Small intestine (tissue), 7 donors: Measurements from ENCODE around the gene AOPEP. TPM values are rescaled to one million over a fixed set of nuclear protein-coding genes. Genes with fewer than 3 reads are reported as not detected.
A peak's percentile ranks its signal among the peaks of the same experiment; 100 is the strongest.

Experiments used
- DNase-seq, 2 donors: peaks; one replicate each; pipeline versions ENCODE4 v3.0.0 to v3.0.0-alpha.2; 2013
- FAIRE-seq: peaks from 2 replicates; lab custom pipeline; 2012; peaks lifted over from hg19 to GRCh38; lab: Jason Lieb, UNC
- H3K27ac ChIP-seq, 3 donors: one replicate each; pipeline ENCODE4 v1.5.1; 2013; ENCODE audit warnings: low read length in 2 of 3, mild to moderate bottlenecking in 2 of 3, control low read depth in 1 of 3, inconsistent platforms in 1 of 3, low read depth in 1 of 3, moderate library complexity in 1 of 3
- H3K27me3 ChIP-seq, 3 donors: one replicate each; pipeline ENCODE4 v1.6.1; 2013; ENCODE audit warnings: low read length in 3 of 3, inconsistent platforms in 1 of 3; ENCODE audit not compliant: control insufficient read depth in 3 of 3, insufficient read depth in 3 of 3
- H3K36me3 ChIP-seq, 3 donors: one replicate each; pipeline ENCODE4 v1.6.1; 2013; ENCODE audit warnings: low read length in 3 of 3, inconsistent platforms in 1 of 3, low read depth in 1 of 3, mild to moderate bottlenecking in 1 of 3, moderate library complexity in 1 of 3; ENCODE audit not compliant: control insufficient read depth in 3 of 3, insufficient read depth in 2 of 3
- H3K4me1 ChIP-seq, 3 donors: one replicate each; pipeline ENCODE4 v1.6.1; 2013; ENCODE audit warnings: low read length in 2 of 3, inconsistent platforms in 1 of 3, low read depth in 1 of 3, mild to moderate bottlenecking in 1 of 3, moderate library complexity in 1 of 3; ENCODE audit not compliant: control insufficient read depth in 3 of 3, insufficient read depth in 2 of 3
- H3K4me3 ChIP-seq, 3 donors: one replicate each; pipeline ENCODE4 v1.5.1; 2013; ENCODE audit warnings: low read length in 3 of 3, control low read depth in 1 of 3, inconsistent platforms in 1 of 3, low read depth in 1 of 3, mild to moderate bottlenecking in 1 of 3, moderate library complexity in 1 of 3
- H3K9me3 ChIP-seq, 2 donors: one replicate each; pipeline ENCODE4 v1.6.1; 2013; ENCODE audit warnings: low read depth in 1 of 2, low read length in 1 of 2; ENCODE audit not compliant: control insufficient read depth in 2 of 2, insufficient read depth in 1 of 2
- WGBS, 3 donors: extraction: QIAGEN DNeasy Blood & Tissue Kit; methylation state at CpG; one replicate each; pipeline ENCODE4 v1.1.7; 2013; 5-methylcytosine and 5-hydroxymethylcytosine counted together
- polyA plus RNA-seq, 4 donors: library from polyadenylated mRNA; stranded (reverse) in 3 of 4; unstranded in 1 of 4; fragments of 200-250 nt in 3 of 4; fragments of 120-200 nt in 1 of 4; gene quantifications; one replicate each; pipeline versions ENCODE4 v1.2.1 to v1.2.3, GENCODE V29; 2013
- donor health status: healthy with polysubstance abuse.
- donor health status: control.
- donor health status: control.
- donor health status: Bipolar disorder and iron deficiency.
- donor health status: healthy.

The AOPEP gene
- polyA plus RNA-seq, 4 donors, result 26.3 to 34.7 (median 28.4) TPM

GRCh38 chr9:94894094-94894699, 167.7 kb downstream of the AOPEP start:
- no peak for FAIRE-seq
- Histone ChIP-seq H3K4me3 (no peak overlapping the region), H3K9me3 (no peaks in the 10 kb centered on the region), H3K27ac (no peak overlapping the region), H3K27me3 (no peaks in the 10 kb centered on the region), H3K4me1 (no peaks in the 10 kb centered on the region), H3K36me3 (no peaks in the 10 kb centered on the region)
- WGBS, 3 donors, result 13 to 43% (median 20%) methylated on average over 1 of the region's 1 CpG
- no peak for DNase-seq

GRCh38 chr9:94895668-94896067, 169.2 kb downstream of the AOPEP start:
- no peak overlapping the region for H3K27ac ChIP-seq
- peaks cover 0 to 8% (median 0%) of the 10 kb centered on the region in 3 donors for H3K4me1 ChIP-seq
- no peak for DNase-seq
- H3K4me3 ChIP-seq, result no peak overlapping the region
- H3K36me3 ChIP-seq, result no peaks in the 10 kb centered on the region
- no peaks in the 10 kb centered on the region for H3K9me3 ChIP-seq
- WGBS, 3 donors, result 63 to 67% (median 66%) methylated on average over 3 of the region's 3 CpGs
- H3K27me3 ChIP-seq, result no peaks in the 10 kb centered on the region
- no peak for FAIRE-seq

GRCh38 chr9:94896512-94896911, 170.0 kb downstream of the AOPEP start:
- WGBS, 3 donors, result 68 to 82% (median 81%) methylated on average over 3 of the region's 3 CpGs
- no peaks in the 10 kb centered on the region for H3K9me3 ChIP-seq

GRCh38 chr9:94899464-94900221, 173.1 kb downstream of the AOPEP start:
- Histone ChIP-seq H3K36me3 (no peaks in the 10 kb centered on the region), H3K27ac (peak overlapping the region; percentile 32 to 92 (median 47)), H3K27me3 (no peaks in the 10 kb centered on the region), H3K4me3 (no peak overlapping the region), H3K9me3 (no peaks in the 10 kb centered on the region), H3K4me1 (peaks cover 0 to 8% (median 0%) of the 10 kb centered on the region in 3 donors)
- 95 to 98% (median 95%) methylated on average over 8 of the region's 8 CpGs for WGBS, 3 donors
- FAIRE-seq (no peak), DNase-seq (no peak)

More at GRCh38 chr9:94896512-94896911, 170.0 kb downstream of the AOPEP start:
- no peaks in the 10 kb centered on the region for H3K36me3 ChIP-seq
- H3K27me3 ChIP-seq, result no peaks in the 10 kb centered on the region
- no peak for DNase-seq
- no peak overlapping the region for H3K4me3 ChIP-seq
- no peak for FAIRE-seq
- no peak overlapping the region for H3K27ac ChIP-seq
- H3K4me1 ChIP-seq, result peaks cover 0 to 8% (median 0%) of the 10 kb centered on the region in 3 donors

- DNase-seq (no peak), FAIRE-seq (no peak)
- Histone ChIP-seq H3K9me3 (no peaks in the 10 kb centered on the region), H3K27ac (peak overlapping the region; percentile 32 to 92 (median 47)), H3K36me3 (no peaks in the 10 kb centered on the region), H3K4me3 (no peak overlapping the region), H3K27me3 (no peaks in the 10 kb centered on the region), H3K4me1 (peaks cover 0 to 8% (median 0%) of the 10 kb centered on the region in 3 donors)
- WGBS, 3 donors, result 68 to 89% (median 79%) methylated on average over 10 of the region's 10 CpGs
Measured at GRCh38 chr9:94900222-94901018, 173.9 kb downstream of the AOPEP start.

- Histone ChIP-seq H3K9me3 (no peaks in the 10 kb centered on the region), H3K4me1 (peaks cover 0 to 8% (median 0%) of the 10 kb centered on the region in 3 donors), H3K4me3 (no peak overlapping the region), H3K27ac (peak overlapping the region in 1 of 3 donors; percentile 15), H3K27me3 (no peaks in the 10 kb centered on the region), H3K36me3 (no peaks in the 10 kb centered on the region)
- 67 to 86% (median 77%) methylated on average over 4 of the region's 4 CpGs for WGBS, 3 donors
- no peak for DNase-seq
- FAIRE-seq, result no peak
Measured at GRCh38 chr9:94901019-94901363, 174.5 kb downstream of the AOPEP start.

- FAIRE-seq (no peak), DNase-seq (no peak)
- Histone ChIP-seq H3K36me3 (no peaks in the 10 kb centered on the region), H3K4me1 (peaks cover 0 to 19% (median 5%) of the 10 kb centered on the region in 3 donors), H3K4me3 (no peak overlapping the region), H3K27ac (no peak overlapping the region), H3K27me3 (no peaks in the 10 kb centered on the region), H3K9me3 (no peaks in the 10 kb centered on the region)
- 91 to 100% (median 92%) methylated on average over 2 of the region's 2 CpGs for WGBS, 3 donors
Measured at GRCh38 chr9:94903961-94904421, 177.5 kb downstream of the AOPEP start.

GRCh38 chr9:94904806-94905205, 178.3 kb downstream of the AOPEP start:
- no peak for FAIRE-seq

More at GRCh38 chr9:94904806-94905205, 178.3 kb downstream of the AOPEP start:
- WGBS, 3 donors, result 91 to 97% (median 96%) methylated on average over 3 of the region's 3 CpGs
- Histone ChIP-seq H3K36me3 (no peaks in the 10 kb centered on the region), H3K27me3 (no peaks in the 10 kb centered on the region), H3K27ac (no peak overlapping the region), H3K4me3 (no peak overlapping the region), H3K9me3 (no peaks in the 10 kb centered on the region), H3K4me1 (peaks cover 0 to 17% (median 5%) of the 10 kb centered on the region in 3 donors)
- DNase-seq, result no peak
